CD4-positive, alpha-beta T cell treated with Interleukin-15 for 4 hours (primary cell): ENCODE results near the gene CPEB3.
"Not testable (repeated sequence)": the region's sequence is repeated elsewhere in the genome, so short reads cannot be mapped to it uniquely, and the experiment has no call there.

Source experiments
- DNase-seq: peaks from one replicate; pipeline ENCODE4 v3.0.0-alpha.2; 2020; ENCODE audit warnings: low spot score

CPEB3 gene

GRCh38 chr10:92267343-92267742 lies 23.5 kb downstream of the CPEB3 start:
- no peak for DNase-seq

- DNase-seq, result no peak
Measured at GRCh38 chr10:92265687-92266258, 25.1 kb downstream of the CPEB3 start.

- no peak for DNase-seq
Measured at GRCh38 chr10:92264249-92264648, 26.6 kb downstream of the CPEB3 start.

GRCh38 chr10:92263396-92263795 lies 27.5 kb downstream of the CPEB3 start:
- DNase-seq, result no peak

GRCh38 chr10:92248566-92248965 lies 42.3 kb downstream of the CPEB3 start:
- DNase-seq, result no peak

- DNase-seq, result no peak
Measured at GRCh38 chr10:92244796-92245195, 46.1 kb downstream of the CPEB3 start.

- DNase-seq, result peak; percentile 31
Measured at GRCh38 chr10:92242910-92243671, 47.8 kb downstream of the CPEB3 start.

GRCh38 chr10:92242380-92242779 lies 48.5 kb downstream of the CPEB3 start:
- no peak for DNase-seq

- no peak for DNase-seq
Measured at GRCh38 chr10:92241501-92241900, 49.4 kb downstream of the CPEB3 start.

GRCh38 chr10:92241158-92241500 lies 49.7 kb downstream of the CPEB3 start:
- DNase-seq, result no peak

GRCh38 chr10:92240289-92241157 lies 50.4 kb downstream of the CPEB3 start:
- DNase-seq, result peak; percentile 55

GRCh38 chr10:92239600-92240288 lies 51.1 kb downstream of the CPEB3 start:
- peak; percentile 12 for DNase-seq

- DNase-seq, result no peak
Measured at GRCh38 chr10:92239151-92239599, 51.7 kb downstream of the CPEB3 start.

- DNase-seq, result no peak
Measured at GRCh38 chr10:92238586-92239098, 52.2 kb downstream of the CPEB3 start.

GRCh38 chr10:92238054-92238585 lies 52.8 kb downstream of the CPEB3 start:
- no peak for DNase-seq

GRCh38 chr10:92231196-92231595 lies 59.7 kb downstream of the CPEB3 start:
- DNase-seq, result no peak

GRCh38 chr10:92222603-92223262 lies 68.1 kb downstream of the CPEB3 start:
- DNase-seq, result no peak

- no peak for DNase-seq
Measured at GRCh38 chr10:92219559-92219958, 71.3 kb downstream of the CPEB3 start.

GRCh38 chr10:92218569-92218968 lies 72.3 kb downstream of the CPEB3 start:
- no peak for DNase-seq

GRCh38 chr10:92216608-92217007 lies 74.3 kb downstream of the CPEB3 start:
- DNase-seq, result not testable (repeated sequence)

- DNase-seq, result not testable (repeated sequence)
Measured at GRCh38 chr10:92215222-92215621, 75.7 kb downstream of the CPEB3 start.
